Measurements from ENCODE around the gene KCNS1.
"Not testable (repeated sequence)": the region's sequence is repeated elsewhere in the genome, so short reads cannot be mapped to it uniquely, and the experiment has no call there.

Gene KCNS1

DNA sequence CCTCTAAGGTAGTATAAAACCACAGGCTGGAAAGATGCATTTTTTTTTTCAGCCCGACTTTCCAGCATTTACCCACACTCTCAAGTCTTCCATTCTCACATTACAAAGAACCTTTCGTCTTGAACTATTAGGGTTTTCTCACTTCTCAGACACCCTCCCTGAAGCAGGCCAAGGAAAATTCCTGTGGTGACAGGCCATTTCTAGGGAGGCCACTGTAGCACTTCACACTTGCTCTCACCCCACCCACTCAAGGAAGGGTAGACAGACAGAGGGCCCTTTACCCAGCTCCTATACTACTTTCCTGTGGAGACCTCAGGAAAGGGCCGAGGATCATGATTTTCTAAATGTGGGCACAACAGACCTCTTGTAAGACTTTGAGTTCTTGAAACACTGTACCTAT is 27.7 kb downstream of the KCNS1 start:
- no peak for DNase-seq (ENCODE audit: low spot score)

DNA sequence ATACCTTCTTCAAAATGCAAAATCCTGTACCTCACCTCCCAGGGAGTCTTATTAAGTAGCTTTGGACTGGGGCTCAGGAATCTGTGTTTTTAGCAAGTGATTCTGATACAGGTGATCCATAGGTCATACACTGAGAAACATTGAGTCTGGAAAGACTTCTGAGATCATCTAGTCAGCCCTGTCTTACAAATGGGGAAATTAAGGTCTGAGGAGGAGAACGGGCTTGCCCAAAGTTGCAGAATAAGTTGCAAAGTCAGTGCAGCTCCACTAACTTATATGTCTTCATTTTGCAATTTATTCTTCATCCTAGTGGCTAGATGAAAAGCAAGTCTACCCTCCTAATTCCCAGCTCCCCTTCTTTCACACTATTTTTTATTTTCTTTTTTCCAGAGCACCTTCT is 28.9 kb downstream of the KCNS1 start:
- DNase-seq (ENCODE audit: low spot score) = no peak

DNA sequence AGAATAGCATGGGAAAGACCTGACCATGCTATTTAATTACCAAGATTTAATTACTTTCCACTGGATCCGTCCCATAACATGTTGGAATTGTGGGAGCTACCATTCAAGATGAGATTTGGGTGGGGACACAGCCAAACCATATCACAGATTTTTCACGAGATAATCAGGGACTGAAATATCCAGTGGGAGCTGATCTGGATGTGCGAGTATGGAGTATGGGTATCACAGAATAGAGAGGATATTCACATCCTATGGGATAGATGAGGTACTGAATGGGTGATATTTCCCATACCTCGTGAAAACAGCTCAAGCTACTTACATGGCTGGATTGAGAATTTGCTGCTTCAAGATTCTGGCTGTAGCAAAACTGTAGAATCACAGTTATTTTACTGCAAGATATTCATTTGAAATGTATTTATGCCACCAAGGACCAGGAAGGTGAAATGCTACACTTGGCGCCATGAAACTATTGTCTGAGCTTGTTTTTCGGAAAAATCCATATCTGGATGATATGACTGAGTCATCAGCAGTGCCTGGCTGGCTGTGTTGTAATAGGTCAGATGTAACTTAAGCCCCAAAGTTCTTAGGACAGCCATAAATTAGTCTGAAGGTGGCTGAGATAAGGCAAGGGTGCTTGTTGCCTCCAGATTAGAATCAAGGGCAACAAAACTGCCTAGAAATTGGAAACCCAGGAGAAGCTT is 29.8 kb downstream of the KCNS1 start:
- DNase-seq (ENCODE audit: low spot score) = no peak

DNA sequence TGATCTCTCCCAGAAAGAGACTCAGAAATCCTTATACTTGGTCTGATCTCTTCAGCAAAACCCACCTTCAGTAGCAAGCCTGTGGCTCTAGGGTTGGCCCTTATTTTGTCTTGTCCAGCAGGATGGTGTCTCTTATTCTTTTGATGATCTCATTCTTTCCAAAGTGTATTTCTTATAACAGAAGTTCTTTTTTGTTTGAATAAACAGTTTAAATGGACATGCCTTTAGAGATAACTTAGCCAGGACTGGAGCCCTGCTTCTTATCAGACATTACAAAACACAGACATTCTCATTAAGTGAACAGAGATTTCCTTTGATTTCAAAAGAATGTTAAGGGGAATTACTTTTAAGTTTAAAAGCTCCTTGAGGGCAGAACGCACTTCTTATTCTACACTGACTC is 31.7 kb downstream of the KCNS1 start:
- no peak for DNase-seq (ENCODE audit: low spot score)

DNA sequence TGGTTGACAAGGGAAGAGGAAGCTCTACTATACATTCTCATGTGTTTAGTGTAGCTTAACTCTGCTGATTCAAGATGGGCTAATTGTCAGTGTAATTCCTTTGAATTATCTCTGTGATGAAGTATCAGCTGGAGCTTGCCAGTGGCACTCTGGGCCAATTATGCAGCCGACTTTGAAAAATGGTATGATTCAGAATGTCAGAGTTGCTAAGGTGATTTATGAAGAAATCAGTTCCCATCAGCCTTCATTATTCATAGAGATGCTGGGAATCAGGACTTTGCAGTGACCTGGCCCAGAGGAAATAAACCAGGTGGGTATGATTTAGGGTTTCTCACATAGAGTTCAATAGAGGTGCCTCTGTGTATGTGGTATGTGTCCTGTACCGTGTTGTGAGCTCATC is 33.4 kb downstream of the KCNS1 start:
- no peak for DNase-seq (ENCODE audit: low spot score)

DNA sequence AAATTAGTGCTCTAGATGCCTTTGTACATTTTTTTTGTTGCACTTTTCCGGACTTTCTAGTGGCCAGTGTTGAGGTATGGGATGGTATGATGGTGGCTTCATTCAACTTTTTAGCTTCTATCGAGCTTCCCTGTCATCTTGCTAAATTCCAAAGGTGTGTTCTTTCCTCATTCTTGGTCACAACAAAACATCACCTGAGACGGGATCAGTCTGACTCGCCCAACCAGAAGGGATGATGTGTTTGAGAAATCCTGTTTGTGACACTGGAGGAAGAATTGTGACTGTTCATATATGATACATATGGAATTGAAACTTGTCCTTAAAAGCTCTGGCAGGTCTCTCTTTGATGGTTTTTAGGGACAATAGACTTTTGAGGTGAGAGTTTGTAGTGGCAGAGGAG is 33.8 kb downstream of the KCNS1 start:
- DNase-seq (ENCODE audit: low spot score) = no peak

DNA sequence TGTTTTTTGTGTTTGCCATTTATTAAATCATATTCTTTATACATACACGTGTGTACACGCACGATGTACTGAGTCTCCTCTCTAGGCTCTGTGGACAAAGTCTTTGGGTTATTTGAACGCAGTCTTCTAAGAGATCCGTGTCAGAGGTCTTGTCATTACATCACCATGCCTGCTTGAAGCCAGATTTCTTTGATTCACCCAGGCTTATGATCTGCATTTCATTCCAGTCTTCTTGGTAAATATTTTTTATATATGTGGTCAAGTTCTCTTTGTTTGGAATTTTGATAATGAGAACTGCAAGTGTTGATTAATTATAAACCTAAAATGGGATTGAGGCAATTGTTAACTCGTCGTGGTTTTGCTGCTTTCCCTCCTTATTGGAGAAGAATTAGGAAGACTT is 34.6 kb downstream of the KCNS1 start:
- DNase-seq (ENCODE audit: low spot score) = no peak

DNA sequence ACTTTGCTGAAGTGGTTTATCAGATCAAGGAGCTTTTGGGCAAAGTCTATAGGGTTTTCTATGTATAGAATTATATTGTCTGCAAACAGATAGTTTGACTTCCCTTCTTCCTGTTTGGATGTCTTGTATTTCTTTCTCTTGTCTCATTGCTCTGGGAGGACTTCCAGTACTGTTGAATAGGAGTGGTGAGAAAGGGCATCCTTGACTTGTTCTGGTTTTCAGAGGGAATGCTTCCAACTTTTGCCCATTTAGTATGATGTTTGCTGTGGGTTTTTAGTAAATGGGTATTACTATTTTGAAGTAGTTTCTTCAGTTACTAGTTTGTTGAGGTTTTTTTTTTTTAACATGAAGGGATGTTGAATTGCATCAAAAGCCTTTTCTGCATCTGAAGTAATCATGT is 36.1 kb downstream of the KCNS1 start:
- DNase-seq (ENCODE audit: low spot score) = no peak

DNA sequence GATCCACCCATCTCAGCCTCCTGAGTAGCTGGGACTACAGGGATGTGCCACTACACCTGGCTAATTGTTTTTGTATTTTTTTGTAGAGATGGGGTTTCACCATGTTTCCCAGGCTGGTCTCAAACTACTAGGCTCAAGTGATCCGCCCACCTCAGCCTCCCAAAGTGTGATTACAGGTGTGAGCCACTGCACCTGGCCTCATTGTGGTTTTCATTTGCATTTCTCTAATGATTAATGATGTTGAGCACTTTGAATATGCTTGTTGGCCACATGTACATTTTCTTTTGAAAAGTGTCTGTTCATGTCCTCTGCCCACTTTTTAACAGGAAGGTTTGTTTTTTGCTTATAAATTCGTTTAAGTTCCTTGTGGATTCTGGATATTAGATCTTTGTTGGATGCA is 37.8 kb downstream of the KCNS1 start:
- not testable (repeated sequence) for DNase-seq (ENCODE audit: low spot score)

DNA sequence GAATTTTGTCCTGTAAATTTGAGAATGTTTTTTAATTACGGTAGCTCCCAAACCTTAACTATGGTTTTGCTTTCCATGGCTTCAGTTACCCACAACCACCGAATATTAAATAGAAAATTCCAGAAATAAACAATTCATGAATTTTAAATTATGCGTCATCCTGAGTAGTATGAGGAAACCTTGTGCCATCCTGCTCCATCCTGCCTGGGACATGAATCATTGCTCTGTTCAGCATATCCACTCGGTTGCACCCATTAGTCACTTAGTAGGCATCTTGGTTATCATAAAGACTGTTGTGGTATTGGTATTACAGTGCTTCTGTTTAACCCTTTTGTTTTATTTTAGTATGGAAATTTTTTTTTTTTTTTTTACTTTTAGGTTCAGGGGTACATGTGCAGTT is 39.7 kb downstream of the KCNS1 start:
- peak; percentile 56 for DNase-seq (ENCODE audit: low spot score)

DNA sequence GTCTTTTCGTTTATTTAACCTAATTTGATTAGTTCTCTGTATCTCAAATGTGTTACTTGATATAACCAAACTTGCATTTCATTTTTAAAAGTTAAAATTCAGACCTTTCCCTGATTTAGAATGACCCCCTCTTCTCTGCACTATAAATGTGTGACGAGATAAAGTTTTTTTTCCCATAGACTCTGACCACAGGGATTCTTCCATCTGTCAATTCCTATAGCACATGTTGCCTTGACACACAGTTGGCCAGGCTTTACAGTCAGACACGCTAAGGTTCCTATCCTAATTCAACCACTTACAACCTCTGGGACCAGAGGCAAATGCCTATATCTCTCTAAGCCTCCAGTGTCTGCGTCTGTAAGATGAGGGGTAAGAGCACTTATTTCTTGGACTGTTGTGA is 40.6 kb downstream of the KCNS1 start:
- DNase-seq (ENCODE audit: low spot score) = no peak

DNA sequence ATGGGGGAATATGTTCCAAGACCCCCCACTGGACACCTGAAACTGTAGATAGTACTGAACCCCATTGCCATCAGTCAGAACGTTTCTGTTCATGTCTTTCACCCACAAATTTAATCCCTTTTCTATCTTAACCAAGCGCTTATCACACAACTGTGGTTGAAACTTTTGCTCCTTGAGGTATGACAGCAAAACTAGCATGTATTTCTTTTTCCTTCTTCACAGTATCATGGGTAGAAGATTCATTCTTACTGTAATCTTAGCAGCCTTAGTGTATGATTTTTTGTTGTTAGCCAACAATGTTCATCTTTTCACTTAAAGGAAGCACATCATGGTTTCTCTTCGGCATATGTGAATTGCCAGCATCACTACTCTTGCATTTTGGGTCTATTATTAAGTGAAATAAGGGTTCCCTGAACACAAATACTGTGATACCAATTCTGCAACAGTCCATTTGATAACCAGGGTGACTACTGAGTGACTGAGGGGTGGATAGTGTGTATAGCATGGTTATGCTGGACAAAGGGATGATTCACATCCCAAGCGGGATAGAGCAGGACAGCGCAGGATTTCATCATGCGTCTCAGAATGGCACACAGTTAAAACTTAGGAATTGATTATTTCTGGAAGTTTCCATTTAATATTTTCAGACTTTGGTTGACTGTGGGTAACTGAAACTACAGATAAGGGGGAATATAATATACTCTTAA is 41.8 kb downstream of the KCNS1 start:
- DNase-seq (ENCODE audit: low spot score) = no peak

DNA sequence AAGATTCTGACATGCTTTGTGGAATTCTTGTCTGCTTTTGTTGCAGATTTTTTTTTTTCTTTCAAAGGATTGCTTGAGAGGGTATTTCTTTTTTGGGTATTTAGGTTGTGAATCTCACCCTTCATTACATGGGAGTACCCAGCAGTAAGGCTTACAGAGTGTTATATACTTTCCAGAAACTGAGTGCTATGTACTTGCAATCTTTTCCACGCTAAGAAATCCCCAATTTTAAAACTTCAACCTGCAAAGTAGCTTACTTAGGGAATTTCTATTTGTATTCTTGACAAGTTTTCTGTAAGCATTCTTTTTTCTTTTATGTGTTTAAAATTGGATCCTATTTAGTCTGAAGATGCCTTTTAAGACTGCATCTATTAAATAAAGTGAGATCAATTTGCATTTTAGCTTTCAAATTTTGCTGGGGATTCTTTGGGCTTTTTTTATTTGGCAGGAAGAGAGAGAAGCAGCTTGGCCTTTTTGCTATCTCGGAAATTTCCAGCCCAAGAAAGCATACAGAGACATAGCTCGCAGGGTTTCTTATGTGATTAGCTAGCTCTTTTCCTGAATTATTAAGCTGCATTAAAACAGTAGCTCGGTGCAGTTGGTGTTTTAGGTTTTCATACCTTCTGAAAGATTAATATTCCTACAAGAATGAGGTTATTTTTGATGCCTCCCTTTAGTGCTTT is 42.6 kb downstream of the KCNS1 start:
- DNase-seq (ENCODE audit: low spot score) = no peak

DNA sequence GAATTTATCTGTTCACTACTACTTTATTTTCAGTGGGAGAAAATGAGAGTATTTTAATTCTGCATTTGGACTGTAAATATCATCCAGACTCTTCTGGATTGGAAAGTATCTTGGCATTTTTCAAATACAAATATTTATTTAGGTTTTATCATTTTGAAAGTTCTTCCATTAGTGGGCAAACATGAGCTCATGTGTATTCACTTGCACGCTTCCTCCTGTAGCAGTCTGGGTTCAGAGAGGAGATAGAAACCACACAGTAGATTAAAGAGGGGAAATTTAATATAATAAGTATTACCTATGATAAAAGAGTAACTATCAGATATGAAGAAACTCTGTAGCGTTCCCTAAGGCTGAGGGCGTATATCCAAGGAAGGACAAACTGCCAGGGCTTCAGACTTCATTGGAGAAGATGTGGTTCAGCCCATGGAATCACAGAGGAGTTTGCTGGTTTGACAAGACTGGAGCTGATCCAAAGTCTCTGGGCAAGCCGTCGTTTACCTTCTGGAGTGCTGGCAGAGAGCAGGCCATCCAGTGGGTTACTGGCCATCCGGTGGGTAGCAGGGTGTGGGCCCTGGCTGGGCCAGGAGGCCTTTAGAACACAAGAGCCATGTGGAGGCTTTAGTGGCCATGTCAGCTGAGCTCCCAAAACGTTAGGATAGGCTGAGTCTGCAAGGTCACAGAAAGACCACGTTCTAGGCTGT is 44.3 kb downstream of the KCNS1 start:
- no peak for DNase-seq (ENCODE audit: low spot score)

DNA sequence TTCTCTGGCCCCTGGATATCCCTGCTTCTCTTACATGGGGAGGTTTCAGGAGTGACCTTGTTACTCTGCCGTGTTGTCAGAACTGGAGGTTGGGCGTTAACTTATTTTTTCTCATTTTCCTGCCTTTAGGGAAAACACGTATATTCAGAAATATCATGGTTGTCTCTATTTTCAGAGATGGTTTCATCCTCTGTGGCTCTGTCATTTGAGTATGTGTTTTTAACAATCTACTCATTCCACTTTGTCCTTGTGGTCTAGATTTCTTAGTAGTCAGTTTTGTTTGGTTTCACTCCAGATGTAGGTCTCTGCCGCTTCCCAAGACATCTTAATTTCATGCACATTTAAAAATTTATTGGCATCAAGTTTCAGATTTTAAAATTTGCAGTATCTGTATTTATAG is 45.9 kb downstream of the KCNS1 start:
- DNase-seq (ENCODE audit: low spot score) = no peak

DNA sequence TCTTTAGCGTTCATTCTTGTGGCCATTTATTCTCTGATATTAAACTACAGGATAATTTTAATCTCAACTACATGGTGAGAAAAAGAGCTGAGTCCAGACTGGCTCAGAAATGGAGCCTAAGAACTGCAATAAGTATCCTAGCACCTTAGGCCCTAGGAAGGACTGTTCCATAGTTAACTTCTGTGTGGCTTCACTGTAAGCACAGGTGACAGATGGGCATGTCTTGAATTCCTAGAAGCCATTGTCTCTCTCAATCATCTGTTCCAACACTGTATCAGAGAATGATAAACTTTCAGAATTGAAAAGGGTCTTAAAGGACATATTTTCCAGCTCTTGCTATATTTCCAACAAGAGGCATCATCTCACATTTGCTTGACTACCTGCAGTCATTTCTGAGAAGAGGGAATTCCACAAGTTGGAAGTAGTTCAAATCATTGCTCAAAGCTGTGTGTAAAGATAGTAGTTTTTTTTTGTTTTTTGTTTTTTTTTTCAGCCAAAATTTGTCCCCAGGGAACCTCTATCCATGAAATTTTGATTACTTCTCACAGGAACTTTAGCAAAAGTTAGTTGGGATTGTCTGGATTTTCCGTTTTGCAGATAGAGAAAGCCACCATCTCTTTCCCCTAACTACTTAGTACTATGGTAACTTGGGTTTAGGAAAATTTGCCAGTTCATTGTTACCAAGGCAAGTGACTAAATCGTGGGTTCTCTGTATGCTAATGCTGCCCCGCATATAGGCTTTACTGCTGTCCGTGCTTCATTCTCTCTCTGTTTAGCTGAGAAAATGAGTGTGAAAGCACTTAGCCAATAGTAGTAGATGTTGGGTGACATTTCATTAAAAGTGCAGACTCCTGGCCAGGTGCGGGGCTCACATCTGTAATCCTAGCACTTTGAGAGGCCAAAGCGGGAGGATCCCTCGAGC is 47.2 kb downstream of the KCNS1 start:
- no peak for DNase-seq (ENCODE audit: low spot score)

DNA sequence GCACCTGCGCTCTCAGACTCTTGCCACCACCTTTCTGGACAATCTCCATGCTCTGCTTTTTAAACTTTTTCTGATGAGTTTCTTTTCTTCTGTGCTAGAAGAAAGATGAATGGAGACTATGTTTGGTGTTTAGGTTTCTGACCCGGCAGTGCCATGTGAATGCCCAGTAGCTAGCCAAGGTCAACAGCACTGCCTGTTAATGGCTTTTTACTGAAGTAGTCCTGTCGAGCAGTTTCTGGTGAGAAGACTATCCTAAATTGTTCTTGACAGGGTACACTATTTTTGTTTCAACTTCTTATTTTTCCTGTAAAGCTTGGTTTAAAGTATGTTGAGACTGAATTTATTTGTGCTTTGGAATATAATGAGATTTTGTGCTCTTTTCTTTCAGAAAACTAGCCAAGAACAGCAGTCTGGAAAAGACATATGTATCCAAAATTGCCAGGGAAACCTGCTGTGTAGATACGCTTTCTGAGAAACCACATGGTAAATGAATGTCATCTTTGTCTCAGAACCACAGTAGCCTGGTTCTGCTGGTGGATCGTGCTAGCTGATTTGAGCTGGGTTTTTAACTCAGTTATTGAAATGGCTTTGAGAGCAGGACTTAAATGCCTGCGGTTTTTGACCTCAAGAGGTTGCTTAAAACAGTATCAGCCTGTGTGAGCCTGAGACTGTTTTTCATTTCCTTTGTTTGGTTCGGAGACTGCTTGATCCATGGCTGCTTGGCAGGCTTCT is 48.1 kb downstream of the KCNS1 start:
- DNase-seq (ENCODE audit: low spot score) = no peak

DNA sequence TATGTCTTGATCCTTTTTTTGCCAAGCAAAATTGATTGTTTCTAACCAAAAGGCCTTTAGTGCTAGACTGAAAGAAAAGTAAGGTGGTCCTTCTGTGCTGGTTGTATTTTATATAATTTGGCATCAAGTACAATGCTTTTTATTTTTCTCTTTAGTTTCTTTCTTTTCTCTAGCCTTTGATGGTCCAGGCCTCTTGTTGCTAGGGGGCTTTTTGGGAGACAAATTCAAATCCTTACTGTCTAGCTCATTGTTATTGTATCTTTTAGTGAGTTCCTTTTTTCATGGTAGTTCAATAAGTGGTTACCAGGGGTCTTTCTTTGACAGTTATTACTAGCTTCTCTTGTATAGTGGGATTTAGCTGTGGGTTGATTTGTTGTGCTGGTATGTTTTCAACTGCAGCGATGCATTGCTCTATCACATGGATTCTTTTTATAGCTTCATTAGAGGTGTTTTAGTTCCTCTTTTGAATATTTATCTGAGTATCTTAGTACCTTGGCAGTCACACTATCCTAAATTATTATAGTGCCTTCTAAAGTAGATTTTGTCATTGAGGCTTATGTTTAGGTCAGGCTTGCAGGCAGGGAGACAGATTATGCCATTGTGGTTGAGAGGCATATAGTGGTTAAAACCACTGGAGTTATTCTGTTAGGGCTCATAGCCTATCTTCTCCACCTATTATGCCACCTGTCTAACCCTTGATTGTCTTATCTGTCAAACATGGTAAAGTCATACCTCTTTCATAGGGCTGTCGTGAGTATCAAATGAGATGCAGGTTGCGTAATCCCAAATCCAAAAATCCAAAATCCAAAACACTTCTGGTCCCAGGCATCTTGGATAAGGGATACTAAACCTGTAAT is 49.5 kb downstream of the KCNS1 start:
- DNase-seq (ENCODE audit: low spot score) = no peak

DNA sequence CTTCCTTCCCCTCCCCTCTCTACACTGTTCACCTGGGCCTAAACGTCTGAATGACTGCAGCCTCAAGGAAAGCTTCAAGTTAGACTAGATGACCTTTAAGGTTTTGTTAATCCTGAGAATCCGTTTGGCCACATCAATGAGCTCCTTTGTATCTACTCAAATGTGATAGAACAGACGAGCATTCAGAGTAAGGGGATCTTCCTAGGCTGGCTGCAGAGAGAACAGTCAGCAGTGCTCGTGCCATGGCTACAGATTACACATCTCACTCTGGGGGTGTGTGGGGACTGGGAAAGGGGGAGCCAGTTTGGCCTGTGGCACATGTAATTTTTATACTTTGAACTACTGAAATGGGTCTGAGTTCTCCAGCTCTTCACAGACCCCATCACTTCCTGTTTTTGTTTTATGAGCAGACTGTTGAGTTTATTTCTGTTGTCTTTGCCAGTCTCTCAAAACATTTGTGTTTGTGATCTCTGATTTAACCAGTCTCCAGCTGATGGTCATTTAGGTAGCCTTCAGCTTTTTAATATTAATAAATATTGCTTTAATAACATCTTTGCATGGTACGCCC is 50.9 kb downstream of the KCNS1 start:
- DNase-seq (ENCODE audit: low spot score) = no peak

DNA sequence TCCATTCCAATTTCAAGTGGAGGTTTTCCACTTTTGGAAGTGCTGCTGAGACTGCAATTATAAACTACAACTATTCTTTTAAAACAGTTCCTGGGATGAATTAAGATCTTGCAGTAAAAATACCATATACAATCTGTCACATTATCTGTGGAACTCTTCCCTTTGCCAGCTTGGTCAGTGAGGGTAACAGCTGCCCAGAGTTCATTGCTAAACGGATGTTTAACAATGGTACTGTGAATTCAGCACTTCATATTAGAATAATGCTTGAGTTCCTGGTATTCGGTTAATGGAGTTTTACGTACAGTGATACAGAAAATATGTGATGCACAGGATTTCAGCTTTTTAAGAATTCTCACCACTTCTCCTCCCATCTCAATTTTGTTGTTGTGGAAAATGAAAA is 51.5 kb downstream of the KCNS1 start:
- DNase-seq (ENCODE audit: low spot score) = no peak
